H1 (cell line): Measurements from ENCODE around the gene PDE2A. TPM values are rescaled to one million over a fixed set of nuclear protein-coding genes. Genes with fewer than 3 reads are reported as not detected.

ENCODE experiments used
- CTCF ChIA-PET: fragments of 300-600 bp; sonication (Branson Sonifier 250); formaldehyde crosslinking; loops from one replicate; lab custom pipeline; 2021; ENCODE audit not compliant: partially characterized antibody; lab: Charles Lee
- POLR2A ChIA-PET: fragments of 300-600 bp; sonication (Branson Sonifier 250); formaldehyde crosslinking; loops from one replicate; lab custom pipeline; 2021; ENCODE audit warnings: inconsistent platforms; ENCODE audit not compliant: partially characterized antibody; lab: Charles Lee
- DNase-seq, 2 experiments: peaks; one replicate each; pipeline versions ENCODE4 v3.0.0 to v3.0.0-alpha.2; 2010 to 2022; ENCODE audit warnings: low spot score in 2 of 2, low read depth in 1 of 2, mixed read lengths in 1 of 2
- FAIRE-seq: peaks from 2 replicates; lab custom pipeline; 2011; peaks lifted over from hg19 to GRCh38; lab: Jason Lieb, UNC
- H2AFZ ChIP-seq: 2 replicates; pipeline ENCODE4 v1.8.1; 2012; ENCODE audit warnings: low read length, inconsistent platforms
- H2AK5ac ChIP-seq: 2 replicates; pipeline ENCODE4 v1.6.1; 2013; ENCODE audit warnings: low read depth, low read length
- H2BK120ac ChIP-seq: replicated peaks from 2 replicates; pipeline ENCODE3; 2013; ENCODE audit warnings: low read depth, low read length, inconsistent platforms
- H2BK12ac ChIP-seq: 2 replicates; pipeline ENCODE4 v1.6.1; 2013; ENCODE audit warnings: low read depth, low read length
- H2BK15ac ChIP-seq: 2 replicates; pipeline ENCODE4 v1.6.1; 2013; ENCODE audit warnings: low read length
- H2BK20ac ChIP-seq: 2 replicates; pipeline ENCODE4 v1.6.1; 2013; ENCODE audit warnings: low read length
- H2BK5ac ChIP-seq: 2 replicates; pipeline ENCODE4 v1.6.1; 2013; ENCODE audit warnings: low read depth, low read length
- H3K14ac ChIP-seq: 2 replicates; pipeline ENCODE4 v1.6.1; 2013; ENCODE audit warnings: inconsistent platforms; ENCODE audit not compliant: insufficient read length
- H3K18ac ChIP-seq: 2 replicates; pipeline ENCODE4 v1.6.1; 2013; ENCODE audit warnings: low read length; ENCODE audit errors: extremely low read depth
- H3K23ac ChIP-seq: 2 replicates; pipeline ENCODE4 v1.6.1; 2013; ENCODE audit warnings: inconsistent platforms; ENCODE audit not compliant: insufficient read length
- H3K23me2 ChIP-seq: 2 replicates; pipeline ENCODE4 v1.6.1; 2013; ENCODE audit warnings: low read depth, low read length
- H3K27ac ChIP-seq: 2 replicates; pipeline ENCODE4 v1.6.1; 2011; ENCODE audit warnings: low read depth, low read length, inconsistent platforms
- H3K27me3 ChIP-seq, 4 experiments: replicated peaks in 1 of 4; 1 replicate in 1 of 4; 2 replicates in 3 of 4; pipeline versions ENCODE4 v1.6.1 to v1.8.1; 2011 to 2013; ENCODE audit warnings: low read length in 3 of 4, mild to moderate bottlenecking in 3 of 4, inconsistent platforms in 2 of 4, mixed read lengths in 2 of 4, moderate library complexity in 1 of 4; ENCODE audit not compliant: control insufficient read depth in 3 of 4, insufficient read depth in 3 of 4; ENCODE audit errors: extremely low read depth in 1 of 4
- H3K36me3 ChIP-seq, 4 experiments: 2 replicates each; pipeline versions ENCODE4 v1.6.1 to v1.8.1; 2011 to 2013; ENCODE audit warnings: mild to moderate bottlenecking in 4 of 4, low read length in 3 of 4, moderate library complexity in 2 of 4, control low read depth in 1 of 4, inconsistent platforms in 1 of 4; ENCODE audit not compliant: insufficient read depth in 4 of 4, control insufficient read depth in 2 of 4
- H3K4ac ChIP-seq: replicated peaks from 2 replicates; pipeline ENCODE3; 2013; ENCODE audit warnings: low read length, low read depth, mixed read lengths, inconsistent platforms; ENCODE audit not compliant: insufficient read length
- H3K4me1 ChIP-seq, 4 experiments: replicated peaks in 1 of 4; 1 replicate in 1 of 4; 2 replicates in 3 of 4; pipeline versions ENCODE4 v1.6.1 to v1.8.1; 2011 to 2013; ENCODE audit warnings: low read length in 3 of 4, inconsistent platforms in 2 of 4, mixed read lengths in 1 of 4; ENCODE audit not compliant: insufficient read depth in 4 of 4, control insufficient read depth in 3 of 4
- H3K4me2 ChIP-seq, 2 experiments: 2 replicates each; pipeline versions ENCODE4 v1.6.1 to v1.8.1; 2011 to 2013; ENCODE audit warnings: low read depth in 2 of 2, low read length in 2 of 2, control low read depth in 1 of 2, inconsistent platforms in 1 of 2, mild to moderate bottlenecking in 1 of 2; ENCODE audit not compliant: insufficient read depth in 1 of 2
- H3K4me3 ChIP-seq, 4 experiments: fragments of 200-600, 300-600 bp in 1 of 4; sonication (generic), shearing (Covaris generic), sonication (Bioruptor Twin) in 1 of 4; 2 replicates each; pipeline versions ENCODE4 v1.5.1 to v1.8.1; 2011 to 2016; ENCODE audit warnings: low read length in 4 of 4, low read depth in 3 of 4, control low read depth in 2 of 4, inconsistent platforms in 2 of 4, mild to moderate bottlenecking in 2 of 4, mixed read lengths in 1 of 4, moderate library complexity in 1 of 4; ENCODE audit not compliant: insufficient read depth in 2 of 4; ENCODE audit errors: extremely low read depth in 1 of 4
- H3K56ac ChIP-seq: replicated peaks from 2 replicates; pipeline ENCODE3; 2013; ENCODE audit warnings: low read depth, mild to moderate bottlenecking, mixed read lengths, low read length, inconsistent platforms; ENCODE audit not compliant: insufficient read length
- H3K79me1 ChIP-seq: 2 replicates; pipeline ENCODE4 v1.6.1; 2013; ENCODE audit warnings: low read depth, low read length, control low read depth
- H3K79me2 ChIP-seq, 2 experiments: 2 replicates each; pipeline versions ENCODE4 v1.6.1 to v1.8.1; 2012 to 2013; ENCODE audit warnings: low read length in 2 of 2, mild to moderate bottlenecking in 2 of 2, inconsistent platforms in 1 of 2; ENCODE audit not compliant: insufficient read depth in 2 of 2, control insufficient read depth in 1 of 2
- H3K9ac ChIP-seq, 4 experiments: replicated peaks in 1 of 4; 1 replicate in 1 of 4; 2 replicates in 3 of 4; pipeline versions ENCODE4 v1.6.1 to v1.8.1; 2011 to 2013; ENCODE audit warnings: low read depth in 3 of 4, low read length in 3 of 4, control low read depth in 2 of 4, mild to moderate bottlenecking in 2 of 4, moderate library complexity in 2 of 4, inconsistent platforms in 1 of 4; ENCODE audit errors: extremely low read depth in 1 of 4
- H3K9me3 ChIP-seq, 2 experiments: 2 replicates each; pipeline versions ENCODE4 v1.6.1 to v1.8.1; 2012 to 2013; ENCODE audit warnings: mild to moderate bottlenecking in 2 of 2, moderate library complexity in 2 of 2, control low read depth in 1 of 2, inconsistent platforms in 1 of 2, low read depth in 1 of 2, low read length in 1 of 2, mixed read lengths in 1 of 2; ENCODE audit not compliant: insufficient read depth in 2 of 2
- H4K20me1 ChIP-seq, 2 experiments: replicated peaks in 1 of 2; 2 replicates each; pipeline versions ENCODE3 to v1.8.1; 2011 to 2013; ENCODE audit warnings: inconsistent platforms in 2 of 2, low read length in 2 of 2, mild to moderate bottlenecking in 1 of 2; ENCODE audit not compliant: insufficient read depth in 2 of 2, control insufficient read depth in 1 of 2
- H4K5ac ChIP-seq: 2 replicates; pipeline ENCODE4 v1.6.1; 2013; ENCODE audit warnings: low read length, low read depth, mixed read lengths, inconsistent platforms; ENCODE audit not compliant: insufficient read length
- H4K8ac ChIP-seq: 2 replicates; pipeline ENCODE4 v1.8.0; 2013; ENCODE audit warnings: mild to moderate bottlenecking, moderate library complexity, low read length, inconsistent platforms; ENCODE audit not compliant: insufficient read depth; ENCODE audit errors: extremely low read depth
- H4K91ac ChIP-seq: replicated peaks from 2 replicates; pipeline ENCODE3; 2013; ENCODE audit warnings: low read length, mixed read lengths, inconsistent platforms; ENCODE audit not compliant: insufficient read length
- BACH1 ChIP-seq: IDR thresholded peaks from 2 replicates; pipeline ENCODE4 v1.6.1; 2012; ENCODE audit warnings: low read length, improper control_type of control experiment
- SIRT6 ChIP-seq: IDR thresholded peaks from one replicate; pipeline ENCODE4 v1.7.1; 2012; ENCODE audit warnings: low read length, inconsistent platforms
- TAF7 ChIP-seq: optimal IDR thresholded peaks from 2 replicates; pipeline ENCODE3; 2011; ENCODE audit warnings: low read depth, mild to moderate bottlenecking, inconsistent platforms, low read length, moderate library complexity, borderline replicate concordance
- WGBS, 2 experiments: shearing (Covaris generic) in 1 of 2; methylation state at CpG; one replicate each; pipeline versions ENCODE4 v1.1.6 to v1.1.7; 2013 to 2015; ENCODE audit warnings: low lambda C conversion rate in 2 of 2, mixed read lengths in 2 of 2, inconsistent platforms in 1 of 2, low coverage in 1 of 2, missing lambda C conversion rate in 1 of 2; ENCODE audit not compliant: insufficient replicate concordance in 2 of 2, insufficient coverage in 1 of 2, insufficient read length in 1 of 2; ENCODE audit errors: extremely low coverage in 1 of 2, missing lambda C conversion rate in 1 of 2; 5-methylcytosine and 5-hydroxymethylcytosine counted together
- polyA plus RNA-seq, 7 experiments: library from polyadenylated mRNA; depleted of rRNA in 3 of 7; stranded (reverse) in 5 of 7; unstranded in 2 of 7; fragments of >200 nt in 5 of 7; fragments of 200-250 nt in 2 of 7; gene quantifications; 1 replicate in 5 of 7; 2 replicates in 1 of 7; 4 replicates in 1 of 7; pipeline versions ENCODE4 v1.2.1 to v1.2.3, GENCODE V29; 2011 to 2013; ENCODE audit warnings: missing spikeins in 2 of 7, mixed read lengths in 2 of 7
- total RNA-seq: library from RNA; stranded (reverse); fragmentation: NEBNext Ultra II Directional; extraction: Animal tissue kit (Norgen Biotek cat#: 25700); gene quantifications from 2 replicates; pipeline ENCODE4 v1.2.1, GENCODE V29; 2021
- TF ChIP-seq, protein P1 (sequence below), 3 experiments: IDR thresholded peaks; 1 replicate in 2 of 3; 2 replicates in 1 of 3; pipeline versions ENCODE4 v1.5.1 to v1.6.1; 2011; ENCODE audit warnings: low read length in 3 of 3, mild to moderate bottlenecking in 3 of 3, inconsistent platforms in 2 of 3, low read depth in 1 of 3, moderate library complexity in 1 of 3; ENCODE audit not compliant: insufficient read depth in 1 of 3; ENCODE audit errors: control extremely low read depth in 1 of 3

The PDE2A gene
- total and polyA plus RNA-seq, 2 of the 8 experiments (the other 6 are each of a cell fraction or from before 2014, with no cell fraction given): 3.4 to 7.1 TPM

DNA sequence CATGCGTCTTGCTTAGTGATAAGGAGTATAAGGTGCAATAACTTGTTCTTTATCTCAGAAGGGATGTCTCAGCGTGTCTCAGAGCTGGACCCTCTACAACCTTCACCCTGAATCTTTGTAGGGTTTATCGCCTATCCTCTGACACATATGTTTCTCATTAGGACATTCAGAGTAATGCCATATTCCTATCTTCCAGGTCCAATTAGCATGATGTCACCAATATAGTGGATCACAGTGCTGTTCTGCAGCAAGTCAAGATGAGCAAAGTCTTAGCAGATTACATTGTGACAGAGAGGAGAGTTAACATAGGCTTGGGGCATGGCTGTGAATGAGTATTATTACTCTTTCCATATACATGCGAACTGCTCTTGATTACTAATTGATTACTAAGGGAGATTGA lies 129.6 kb downstream of the PDE2A start:
- Histone ChIP-seq H3K4ac (no peak overlapping the region), H3K4me1 (no peaks in the 10 kb centered on the region), H3K23ac (no peak overlapping the region), H3K27ac (no peak overlapping the region), H4K20me1 (no peaks in the 10 kb centered on the region), H3K79me1 (no peaks in the 10 kb centered on the region), H3K36me3 (no peaks in the 10 kb centered on the region), H3K4me2 (no peak overlapping the region), H2BK15ac (no peak overlapping the region), H2BK5ac (no peak overlapping the region), H3K9me3 (no peaks in the 10 kb centered on the region), H3K23me2 (no peaks in the 10 kb centered on the region; the same call in 1 of the 2 replicates), H3K79me2 (no peaks in the 10 kb centered on the region), H2BK12ac (no peak overlapping the region), H2BK20ac (no peak overlapping the region), H3K9ac (no peak overlapping the region), H3K56ac (no peak overlapping the region), H2BK120ac (no peak overlapping the region), H4K91ac (no peak overlapping the region), H2AFZ (no peak overlapping the region), H3K18ac (no peak overlapping the region), H3K27me3 (no peaks in the 10 kb centered on the region; a peak in 1 of 7 replicates), H2AK5ac (no peak overlapping the region), H4K5ac (no peak overlapping the region), H3K14ac (no peak overlapping the region), H3K4me3 (no peak overlapping the region), H4K8ac (no peak overlapping the region)
- FAIRE-seq: no peak
- WGBS, 2 experiments: 88% methylated on average over 4 of the region's 4 CpGs; no CpG with 5 or more reads in 1 of the 2 experiments
- POLR2A ChIA-PET: no interaction called here
- no peak for DNase-seq
- TF ChIP-seq, protein P1, sequence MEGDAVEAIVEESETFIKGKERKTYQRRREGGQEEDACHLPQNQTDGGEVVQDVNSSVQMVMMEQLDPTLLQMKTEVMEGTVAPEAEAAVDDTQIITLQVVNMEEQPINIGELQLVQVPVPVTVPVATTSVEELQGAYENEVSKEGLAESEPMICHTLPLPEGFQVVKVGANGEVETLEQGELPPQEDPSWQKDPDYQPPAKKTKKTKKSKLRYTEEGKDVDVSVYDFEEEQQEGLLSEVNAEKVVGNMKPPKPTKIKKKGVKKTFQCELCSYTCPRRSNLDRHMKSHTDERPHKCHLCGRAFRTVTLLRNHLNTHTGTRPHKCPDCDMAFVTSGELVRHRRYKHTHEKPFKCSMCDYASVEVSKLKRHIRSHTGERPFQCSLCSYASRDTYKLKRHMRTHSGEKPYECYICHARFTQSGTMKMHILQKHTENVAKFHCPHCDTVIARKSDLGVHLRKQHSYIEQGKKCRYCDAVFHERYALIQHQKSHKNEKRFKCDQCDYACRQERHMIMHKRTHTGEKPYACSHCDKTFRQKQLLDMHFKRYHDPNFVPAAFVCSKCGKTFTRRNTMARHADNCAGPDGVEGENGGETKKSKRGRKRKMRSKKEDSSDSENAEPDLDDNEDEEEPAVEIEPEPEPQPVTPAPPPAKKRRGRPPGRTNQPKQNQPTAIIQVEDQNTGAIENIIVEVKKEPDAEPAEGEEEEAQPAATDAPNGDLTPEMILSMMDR (IDR thresholded peaks at IDR 0.05; ENCODE audit: control extremely low read depth in 1 of 3, insufficient read depth in 1 of 3, low read depth in 1 of 3, low read length in 3 of 3): no peak
- no peak for TF ChIP-seq SIRT6
- TF ChIP-seq BACH1: no peak
- no peak for TF ChIP-seq TAF7
- CTCF ChIA-PET: interaction anchor here (0.8 to 2.7 kb wide), 10 partner anchors 9 to 89 kb away, joined by 3 to 14 read pairs (median 5); no protein-coding TSS in a partner anchor
